IPS-18c (cell line): ENCODE results near the gene REPS2.

Experiments
- H3K4me3 ChIP-seq: 2 replicates; pipeline ENCODE4 v1.7.0; 2013; ENCODE audit warnings: low read depth, mild to moderate bottlenecking, low read length, moderate library complexity; ENCODE audit not compliant: insufficient read depth
- H3K9me3 ChIP-seq: one replicate; pipeline ENCODE4 v1.6.1; 2013; ENCODE audit warnings: mild to moderate bottlenecking, low read length, moderate library complexity; ENCODE audit not compliant: control insufficient read depth, insufficient read depth

The REPS2 gene

GRCh38 chrX:17039826-17040225 is 93.4 kb downstream of the REPS2 start:
- Histone ChIP-seq H3K4me3 (no peak overlapping the region), H3K9me3 (no peaks in the 10 kb centered on the region)

GRCh38 chrX:17040711-17041110 is 94.3 kb downstream of the REPS2 start:
- Histone ChIP-seq H3K9me3 (no peaks in the 10 kb centered on the region), H3K4me3 (no peak overlapping the region)

GRCh38 chrX:17042037-17042436 is 95.6 kb downstream of the REPS2 start:
- Histone ChIP-seq H3K4me3 (no peak overlapping the region), H3K9me3 (no peaks in the 10 kb centered on the region)

GRCh38 chrX:17046478-17047097 is 100.1 kb downstream of the REPS2 start:
- Histone ChIP-seq H3K9me3 (peaks cover 2% of the 10 kb centered on the region), H3K4me3 (no peak overlapping the region)

GRCh38 chrX:17047224-17047623 is 100.8 kb downstream of the REPS2 start:
- H3K9me3 ChIP-seq, result peaks cover 2% of the 10 kb centered on the region
- H3K4me3 ChIP-seq, result no peak overlapping the region

- H3K9me3 ChIP-seq, result peaks cover 2% of the 10 kb centered on the region
- H3K4me3 ChIP-seq, result no peak overlapping the region
Measured at GRCh38 chrX:17052210-17052609, 105.8 kb downstream of the REPS2 start.

- no peak overlapping the region for H3K4me3 ChIP-seq
- H3K9me3 ChIP-seq, result peaks cover 2% of the 10 kb centered on the region
Measured at GRCh38 chrX:17052793-17053192, 106.3 kb downstream of the REPS2 start.

GRCh38 chrX:17053502-17053901 is 107.0 kb downstream of the REPS2 start:
- Histone ChIP-seq H3K9me3 (peaks cover 1% of the 10 kb centered on the region), H3K4me3 (no peak overlapping the region)

GRCh38 chrX:17056868-17057608 is 110.6 kb downstream of the REPS2 start:
- no peaks in the 10 kb centered on the region for H3K9me3 ChIP-seq
- no peak overlapping the region for H3K4me3 ChIP-seq

GRCh38 chrX:17062065-17062464 is 115.6 kb downstream of the REPS2 start:
- H3K9me3 ChIP-seq, result no peaks in the 10 kb centered on the region

GRCh38 chrX:17065100-17065499 is 118.6 kb downstream of the REPS2 start:
- Histone ChIP-seq H3K9me3 (no peaks in the 10 kb centered on the region), H3K4me3 (no peak overlapping the region)

More at GRCh38 chrX:17062065-17062464, 115.6 kb downstream of the REPS2 start:
- no peak overlapping the region for H3K4me3 ChIP-seq

- H3K9me3 ChIP-seq, result no peaks in the 10 kb centered on the region
- H3K4me3 ChIP-seq, result no peak overlapping the region
Measured at GRCh38 chrX:17067534-17067933, 121.1 kb downstream of the REPS2 start.

GRCh38 chrX:17072301-17072700 is 125.8 kb downstream of the REPS2 start:
- H3K4me3 ChIP-seq, result no peak overlapping the region
- no peaks in the 10 kb centered on the region for H3K9me3 ChIP-seq

- Histone ChIP-seq H3K9me3 (no peaks in the 10 kb centered on the region), H3K4me3 (no peak overlapping the region)
Measured at GRCh38 chrX:17072721-17073230, 126.3 kb downstream of the REPS2 start.

GRCh38 chrX:17075004-17075403 is 128.5 kb downstream of the REPS2 start:
- no peak overlapping the region for H3K4me3 ChIP-seq
- no peaks in the 10 kb centered on the region for H3K9me3 ChIP-seq

GRCh38 chrX:17077361-17077760 is 130.9 kb downstream of the REPS2 start:
- Histone ChIP-seq H3K9me3 (no peaks in the 10 kb centered on the region), H3K4me3 (no peak overlapping the region)

GRCh38 chrX:17078031-17078720 is 131.7 kb downstream of the REPS2 start:
- no peaks in the 10 kb centered on the region for H3K9me3 ChIP-seq
- H3K4me3 ChIP-seq, result no peak overlapping the region

- Histone ChIP-seq H3K9me3 (no peaks in the 10 kb centered on the region), H3K4me3 (no peak overlapping the region)
Measured at GRCh38 chrX:17081511-17081910, 135.1 kb downstream of the REPS2 start.
